Testis (tissue), 5 donors: ENCODE measurements around the gene LIMD2. TPM values are rescaled to one million over a fixed set of nuclear protein-coding genes. Genes with fewer than 3 reads are reported as not detected.

ENCODE experiments used
- DNase-seq: peaks from one replicate; pipeline ENCODE4 v3.0.0-alpha.2; 2019
- H3K27ac ChIP-seq, 2 donors: fragments of 200-600 bp; sonication (generic); one replicate each; pipeline ENCODE4 v1.5.1; 2019
- H3K27me3 ChIP-seq: fragments of 200-600 bp; sonication (generic); one replicate; pipeline ENCODE4 v1.5.1; 2019
- H3K36me3 ChIP-seq: fragments of 200-600 bp; sonication (generic); one replicate; pipeline ENCODE4 v1.5.1; 2017; ENCODE audit warnings: low read depth; ENCODE audit errors: missing control alignments
- H3K4me1 ChIP-seq: fragments of 200-600 bp; sonication (generic); one replicate; pipeline ENCODE4 v1.5.1; 2019
- H3K4me3 ChIP-seq, 2 donors: fragments of 200-600 bp; sonication (generic); one replicate each; pipeline ENCODE4 v1.5.1; 2017 to 2019
- H3K9me3 ChIP-seq: fragments of 200-600 bp; sonication (generic); one replicate; pipeline ENCODE4 v1.5.1; 2017
- POLR2A ChIP-seq: fragments of 450-650 bp; IDR thresholded peaks from one replicate; pipeline ENCODE4 v1.6.1; 2017; ENCODE audit warnings: antibody characterized with exemption, mild to moderate bottlenecking, moderate library complexity
- WGBS, 2 donors: methylation state at CpG; one replicate each; pipeline ENCODE4 v1.1.5; 2018; 5-methylcytosine and 5-hydroxymethylcytosine counted together
- intact Hi-C: fragments of 100-400 bp; cut with DNase I; formaldehyde crosslinking; loops from one replicate; pipeline ENCODE4 v1.15.1; 2023; ENCODE audit warnings: low total_unique reads
- long read RNA-seq, 2 donors: transcript quantifications; one replicate each; lab custom pipeline, GENCODE V29; 2026
- polyA plus RNA-seq: library from polyadenylated mRNA; stranded (reverse); fragments of 350-450 nt; fragmentation: Illumina TruSeq; extraction: RNeasy Lipid Tissue Mini Kit (QIAGEN cat#74804); gene quantifications from one replicate; pipeline ENCODE4 v1.2.3, GENCODE V29; 2014; ENCODE audit warnings: low read depth, low replicate concordance; ENCODE audit not compliant: insufficient read depth
- total RNA-seq, 2 donors: library from RNA; depleted of rRNA; stranded (reverse); fragments of >200 nt; gene quantifications; one replicate each; pipeline ENCODE4 v1.2.3, GENCODE V29; 2016
- TF ChIP-seq, protein P1 (sequence below), 3 experiments: fragments of 450-650 bp in 2 of 3; fragments of 200-600 bp in 1 of 3; sonication (generic) in 1 of 3; IDR thresholded peaks; one replicate each; pipeline ENCODE4 v1.5.1; 2016 to 2019; ENCODE audit warnings: antibody characterized with exemption in 3 of 3, mild to moderate bottlenecking in 2 of 3, moderate library complexity in 1 of 3

The LIMD2 gene
- total RNA-seq, result 10 to 100 TPM; 21.9 to 22.9 TPM
- polyA plus RNA-seq, result 22.8 TPM
- long read RNA-seq, donor 1, partial matches to known transcripts, result 0 of 7 reads
- long read RNA-seq, donor 1, other reads (novel, unspliced or antisense), result 0 of 7 reads
- long read RNA-seq, donor 2, partial matches to known transcripts, result 0 of 5 reads
- long read RNA-seq, donor 2, other reads (novel, unspliced or antisense), result 0 of 5 reads

DNA sequence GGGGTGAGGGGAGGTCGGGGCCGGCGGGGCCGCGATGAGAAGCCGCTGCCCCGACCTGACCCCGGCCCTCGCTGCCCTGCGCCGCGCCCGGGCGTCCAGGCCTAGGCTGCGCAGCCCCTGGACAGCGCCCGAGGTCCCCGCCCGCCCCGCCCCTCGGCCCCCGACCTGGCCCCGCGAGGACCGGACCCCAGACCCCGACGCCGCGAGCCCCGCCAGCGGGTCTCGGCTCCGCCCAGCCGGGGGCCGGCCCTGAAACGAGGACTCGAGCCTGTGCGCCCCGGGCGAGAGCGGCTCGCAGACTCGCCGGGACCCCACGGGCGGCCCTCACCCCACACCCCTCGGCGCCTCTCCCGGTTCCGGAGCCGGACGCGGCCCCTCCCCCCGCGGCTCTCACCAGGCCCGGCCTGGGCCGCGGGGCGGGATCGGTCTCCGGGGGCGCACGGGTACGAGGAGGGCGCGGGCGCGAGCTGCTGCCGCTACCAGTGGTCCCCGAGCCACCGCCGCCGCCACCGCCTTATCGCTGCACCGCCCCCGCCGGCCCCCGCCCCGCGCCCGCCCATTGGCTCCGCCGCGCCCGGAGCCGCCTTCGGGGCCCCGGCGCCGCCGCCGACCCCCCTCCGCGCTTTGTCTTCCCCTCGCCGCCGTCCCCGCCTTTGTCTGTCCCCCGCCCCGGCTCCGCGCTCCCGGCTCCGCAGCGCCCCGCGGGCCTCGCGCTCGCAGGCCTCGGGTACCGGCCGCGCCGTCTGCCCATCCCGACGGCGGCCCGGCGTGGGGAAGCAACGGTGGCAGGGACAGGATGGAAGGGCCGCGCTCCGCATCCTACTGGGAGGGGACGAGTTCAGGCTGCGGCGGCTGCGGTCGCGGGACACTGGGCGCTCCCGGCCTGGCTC is at the start of gene LIMD2:
TSS of gene LIMD2 (minus strand) at position 488 of the 890 bp plus-strand sequence. CDS start 827 bp downstream, outside the sequence.
- Histone ChIP-seq H3K4me3 (peak within 1 kb of the TSS; percentile 49 to 61), H3K27me3 (no peaks in the 10 kb centered on the region), H3K4me1 (peaks cover 8% of the 10 kb centered on the region), H3K36me3 (no peaks in the 10 kb centered on the region), H3K9me3 (no peaks in the 10 kb centered on the region), H3K27ac (peak within 1 kb of the TSS in 1 of 2 donors; percentile 77)
- peak; percentile 30 for DNase-seq
- WGBS, 2 donors, result 0 to 1% methylated on average over 9 to 37 of the region's 133 CpGs
- intact Hi-C loops, result no loop called here
- TF ChIP-seq, protein P1, sequence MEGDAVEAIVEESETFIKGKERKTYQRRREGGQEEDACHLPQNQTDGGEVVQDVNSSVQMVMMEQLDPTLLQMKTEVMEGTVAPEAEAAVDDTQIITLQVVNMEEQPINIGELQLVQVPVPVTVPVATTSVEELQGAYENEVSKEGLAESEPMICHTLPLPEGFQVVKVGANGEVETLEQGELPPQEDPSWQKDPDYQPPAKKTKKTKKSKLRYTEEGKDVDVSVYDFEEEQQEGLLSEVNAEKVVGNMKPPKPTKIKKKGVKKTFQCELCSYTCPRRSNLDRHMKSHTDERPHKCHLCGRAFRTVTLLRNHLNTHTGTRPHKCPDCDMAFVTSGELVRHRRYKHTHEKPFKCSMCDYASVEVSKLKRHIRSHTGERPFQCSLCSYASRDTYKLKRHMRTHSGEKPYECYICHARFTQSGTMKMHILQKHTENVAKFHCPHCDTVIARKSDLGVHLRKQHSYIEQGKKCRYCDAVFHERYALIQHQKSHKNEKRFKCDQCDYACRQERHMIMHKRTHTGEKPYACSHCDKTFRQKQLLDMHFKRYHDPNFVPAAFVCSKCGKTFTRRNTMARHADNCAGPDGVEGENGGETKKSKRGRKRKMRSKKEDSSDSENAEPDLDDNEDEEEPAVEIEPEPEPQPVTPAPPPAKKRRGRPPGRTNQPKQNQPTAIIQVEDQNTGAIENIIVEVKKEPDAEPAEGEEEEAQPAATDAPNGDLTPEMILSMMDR (IDR thresholded peaks at IDR 0.05), result no peak
- TF ChIP-seq POLR2A, result no peak

DNA sequence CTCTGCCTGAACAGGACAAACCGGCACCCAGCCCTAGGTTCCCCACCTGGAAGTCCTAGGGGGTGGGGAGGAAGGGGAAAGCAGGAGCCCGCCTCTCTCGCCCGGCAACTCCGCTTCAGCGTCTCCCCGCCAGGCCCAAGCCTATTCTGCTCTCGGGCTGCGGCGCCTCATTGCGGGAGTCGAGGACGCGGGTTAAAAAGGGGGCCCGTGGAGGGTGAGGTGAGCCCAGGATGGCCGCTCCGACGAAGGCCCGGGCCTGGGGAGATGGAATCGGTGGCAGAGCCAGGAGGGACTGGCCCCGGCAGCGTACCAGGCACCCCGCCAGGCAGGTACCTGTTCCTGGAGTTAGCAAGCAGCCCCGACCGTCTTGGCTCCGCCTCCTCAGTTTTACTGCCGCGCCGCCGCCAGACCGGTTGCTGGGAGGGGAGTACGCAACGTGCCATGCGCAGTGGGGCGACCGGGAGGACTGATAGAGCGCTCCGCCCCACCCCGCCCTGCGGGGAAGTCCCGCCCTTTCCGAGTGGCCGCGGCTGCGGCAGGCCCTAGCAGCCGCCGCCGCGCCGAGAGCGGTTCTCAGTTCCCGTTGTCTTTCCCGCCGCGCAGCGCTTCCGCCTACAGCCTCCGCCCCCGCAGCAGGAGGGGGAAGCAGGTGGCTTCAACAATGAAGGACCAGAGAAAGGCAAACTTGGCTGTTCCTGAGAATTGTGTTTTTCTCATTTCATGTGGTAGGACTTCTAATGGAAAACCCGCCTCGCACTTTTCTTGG is 41.7 kb upstream of the LIMD2 start, which contains the start of gene STRADA:
TSS of gene STRADA (minus strand) at position 392 of the 766 bp plus-strand sequence. CDS start 13,430 bp downstream, outside the sequence.
- H3K4me3 ChIP-seq, result peak within 1 kb of the TSS; percentile 77 to 80
- H3K27ac ChIP-seq, result peak within 1 kb of the TSS; percentile 66 to 87
- no peaks in the 10 kb centered on the region for H3K36me3 ChIP-seq
- H3K4me1 ChIP-seq, result peaks cover 7% of the 10 kb centered on the region
- H3K9me3 ChIP-seq, result no peaks in the 10 kb centered on the region
- H3K27me3 ChIP-seq, result no peaks in the 10 kb centered on the region
- peak; percentile 99 for DNase-seq
- TF ChIP-seq, protein P1 (IDR thresholded peaks at IDR 0.05), result no peak
- peak; percentile 32 for TF ChIP-seq POLR2A
- WGBS, 2 donors, result 0% methylated on average over 25 to 38 of the region's 61 CpGs
- intact Hi-C loops, result no loop called here

- no peaks in the 10 kb centered on the region for H3K36me3 ChIP-seq
- H3K4me1 ChIP-seq, result peaks cover 7% of the 10 kb centered on the region
- no peaks in the 10 kb centered on the region for H3K27me3 ChIP-seq
- no peaks in the 10 kb centered on the region for H3K9me3 ChIP-seq
- H3K27ac ChIP-seq, result peak overlapping the region; percentile 66 to 87
- no peak for DNase-seq
- intact Hi-C loops, result no loop called here
- WGBS, 2 donors, result 0% methylated on average over 5 to 14 of the region's 14 CpGs
- peak overlapping the region; percentile 77 to 80 for H3K4me3 ChIP-seq
- TF ChIP-seq POLR2A, result no peak
- TF ChIP-seq, protein P1 (IDR thresholded peaks at IDR 0.05), result no peak
These were observed 41.1 kb upstream of the LIMD2 start for GRCh38 chr17:63741143-63741407.

DNA sequence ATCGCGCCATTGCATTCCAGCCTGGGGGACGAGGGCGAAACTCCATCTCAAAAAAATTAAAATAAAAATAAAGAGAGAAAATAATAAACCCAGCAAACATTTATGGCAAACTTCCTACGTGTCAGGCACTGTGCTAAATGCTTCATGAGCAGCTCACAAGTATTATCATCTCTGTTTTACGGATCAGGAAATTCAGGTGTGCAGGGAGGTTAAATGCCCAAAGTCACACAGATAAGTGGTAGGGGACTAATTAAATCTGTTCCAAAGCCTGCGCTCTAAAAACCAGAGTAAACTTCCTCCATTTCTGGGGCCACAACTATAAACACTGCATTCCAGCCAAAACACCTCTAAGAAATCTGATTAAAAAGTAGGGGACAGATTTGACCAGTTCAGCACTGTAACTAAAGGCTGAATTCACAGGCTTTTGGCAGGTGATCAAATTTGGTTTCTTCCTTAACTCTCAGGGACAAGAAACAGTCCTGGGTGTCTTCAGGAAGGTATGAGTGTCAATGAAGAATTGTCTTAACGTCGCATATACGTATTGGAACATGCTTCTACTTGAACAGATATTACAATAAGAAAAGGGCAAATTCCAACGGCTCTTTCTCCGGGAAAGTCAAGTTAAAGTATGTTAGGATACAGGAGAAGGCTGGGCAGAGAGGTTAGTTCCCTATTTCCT is 40.7 kb upstream of the LIMD2 start:
- H3K27me3 ChIP-seq, result no peaks in the 10 kb centered on the region
- H3K27ac ChIP-seq, result peak overlapping the region; percentile 66 to 87
- H3K4me1 ChIP-seq, result peaks cover 7% of the 10 kb centered on the region
- TF ChIP-seq, protein P1 (IDR thresholded peaks at IDR 0.05), result no peak
- no peak for TF ChIP-seq POLR2A
- no peaks in the 10 kb centered on the region for H3K36me3 ChIP-seq
- no peak for DNase-seq
- 26 to 31% methylated on average over 12 of the region's 12 CpGs for WGBS, 2 donors
- intact Hi-C loops, result no loop called here
- H3K4me3 ChIP-seq, result peak overlapping the region; percentile 77 to 80
- no peaks in the 10 kb centered on the region for H3K9me3 ChIP-seq
